ENCODE data around the gene CAMTA1. TPM values are rescaled to one million over a fixed set of nuclear protein-coding genes. Genes with fewer than 3 reads are reported as not detected.

CAMTA1 gene
- polyA plus RNA-seq, 1 of the 3 experiments (the other 2 are of a cell fraction) = 63.1 TPM

- WGBS (ENCODE audit: low lambda C conversion rate) = 63% methylated on average over 3 of the region's 3 CpGs
- Histone ChIP-seq H3K4me2 (no peak overlapping the region), H3F3A (replicated peaks; ENCODE audit: insufficient read depth) (no peaks in the 10 kb centered on the region), H3K9me2 (no peaks in the 10 kb centered on the region), H3K9ac (no peak overlapping the region), H3K79me2 (ENCODE audit: insufficient read depth) (no peaks in the 10 kb centered on the region), H4K20me1 (ENCODE audit: insufficient read depth) (no peaks in the 10 kb centered on the region), H3K4me1 (ENCODE audit: control insufficient read depth in 1 of 2, insufficient read depth in 2 of 2, low read depth in 1 of 2, low read length in 1 of 2) (peaks cover 0 to 8% of the 10 kb centered on the region in 2 experiments; a peak in 1 of 4 replicates), H3K4me3 (ENCODE audit: low read depth in 2 of 2, low read length in 1 of 2) (no peak overlapping the region), H3K27me3 (ENCODE audit: insufficient read depth) (no peaks in the 10 kb centered on the region), H3K27ac (ENCODE audit: low read depth in 2 of 2, low read length in 1 of 2) (no peak overlapping the region), H3K36me3 (replicated peaks in 1 of 2; ENCODE audit: control insufficient read depth in 1 of 2, insufficient read depth in 2 of 2, low read length in 1 of 2) (no peaks in the 10 kb centered on the region), H2AFZ (ENCODE audit: low read depth) (no peak overlapping the region), H3K9me3 (0 out of 2 replicates have a peak, but pooled peaks cover 6% of the 10 kb centered on the region)
- ChIA-PET CTCF (interaction anchor here (0.9 kb wide), 1 partner anchor 107 kb away, joined by 3 read pairs; no protein-coding TSS in a partner anchor), POLR2A (no interaction called here)
- DNase-seq = no peak
- TF ChIP-seq GABPA (IDR thresholded peaks at IDR 0.05; ENCODE audit: low read depth) (no peak), NRF1 (IDR thresholded peaks at IDR 0.05; ENCODE audit: low read depth, low read length) (no peak), MXI1 (IDR thresholded peaks at IDR 0.05; ENCODE audit: low read depth, low read length) (no peak), CTCF (IDR thresholded peaks at IDR 0.05) (no peak)
Observed at GRCh38 chr1:7177021-7177420, 391.8 kb downstream of the CAMTA1 start.

- DNase-seq = no peak
- H3K36me3 ChIP-seq (replicated peaks in 1 of 2; ENCODE audit: control insufficient read depth in 1 of 2, insufficient read depth in 2 of 2, low read length in 1 of 2) = no peaks in the 10 kb centered on the region
- H3K9me2 ChIP-seq = no peaks in the 10 kb centered on the region
- H3F3A ChIP-seq (replicated peaks; ENCODE audit: insufficient read depth) = no peaks in the 10 kb centered on the region
- H3K27ac ChIP-seq (ENCODE audit: low read depth in 2 of 2, low read length in 1 of 2) = no peak overlapping the region
- H3K27me3 ChIP-seq (ENCODE audit: insufficient read depth) = no peaks in the 10 kb centered on the region
- H3K4me1 ChIP-seq (ENCODE audit: control insufficient read depth in 1 of 2, insufficient read depth in 2 of 2, low read depth in 1 of 2, low read length in 1 of 2) = peaks cover 0 to 5% of the 10 kb centered on the region in 2 experiments; a peak in 1 of 4 replicates
- H3K4me3 ChIP-seq (ENCODE audit: low read depth in 2 of 2, low read length in 1 of 2) = no peak overlapping the region
- POLR2A ChIA-PET = no interaction called here
- 84% methylated on average over 9 of the region's 9 CpGs for whole genome bisulfite sequencing (ENCODE audit: low lambda C conversion rate)
- no peaks in the 10 kb centered on the region for H4K20me1 ChIP-seq (ENCODE audit: insufficient read depth)
- TF ChIP-seq NFIC (IDR thresholded peaks at IDR 0.05; ENCODE audit: borderline replicate concordance) (no peak), USF1 (IDR thresholded peaks at IDR 0.05; ENCODE audit: borderline replicate concordance, low read depth) (no peak), NRF1 (IDR thresholded peaks at IDR 0.05; ENCODE audit: low read depth, low read length) (no peak), EP300 (IDR thresholded peaks at IDR 0.05; ENCODE audit: borderline replicate concordance in 1 of 2, low read depth in 1 of 2, low read length in 1 of 2) (no peak), MEF2A (IDR thresholded peaks at IDR 0.05; ENCODE audit: borderline replicate concordance, low read depth) (no peak), SIN3A (IDR thresholded peaks at IDR 0.05; ENCODE audit: borderline replicate concordance, low read depth, low read length) (no peak), TCF12 (IDR thresholded peaks at IDR 0.05) (no peak), GABPA (IDR thresholded peaks at IDR 0.05; ENCODE audit: low read depth) (no peak), TEAD4 (IDR thresholded peaks at IDR 0.05; ENCODE audit: borderline replicate concordance, insufficient read depth) (no peak), YY1 (IDR thresholded peaks at IDR 0.05; ENCODE audit: low read depth) (no peak), JUND (IDR thresholded peaks at IDR 0.05) (no peak), FOSL2 (IDR thresholded peaks at IDR 0.05; ENCODE audit: borderline replicate concordance, low read depth) (no peak)
- CTCF ChIA-PET = no interaction called here
- no peak overlapping the region for H3K4me2 ChIP-seq
- 0 out of 2 replicates have a peak, but pooled peaks cover 6% of the 10 kb centered on the region for H3K9me3 ChIP-seq
- no peaks in the 10 kb centered on the region for H3K79me2 ChIP-seq (ENCODE audit: insufficient read depth)
- H3K9ac ChIP-seq = no peak overlapping the region
- H2AFZ ChIP-seq (ENCODE audit: low read depth) = no peak overlapping the region
Observed at GRCh38 chr1:7177438-7178146, 392.3 kb downstream of the CAMTA1 start.
